Vagina (tissue), 2 donors: ENCODE results near the gene GJA10. TPM values are rescaled to one million over a fixed set of nuclear protein-coding genes. Genes with fewer than 3 reads are reported as not detected.
"Not testable (repeated sequence)": the region's sequence is repeated elsewhere in the genome, so short reads cannot be mapped to it uniquely, and the experiment has no call there.

Source experiments
- DNase-seq, 2 donors: peaks; one replicate each; pipeline ENCODE4 v3.0.0-alpha.2; 2017; ENCODE audit errors: extremely low spot score in 2 of 2
- H3K27ac ChIP-seq: fragments of 200-600 bp; sonication (generic); one replicate; pipeline ENCODE4 v1.5.1; 2019
- H3K27me3 ChIP-seq: fragments of 200-600 bp; sonication (generic); one replicate; pipeline ENCODE4 v1.5.1; 2019
- H3K36me3 ChIP-seq, 2 donors: fragments of 200-600 bp; sonication (generic); one replicate each; pipeline ENCODE4 v1.5.1; 2017 to 2019
- H3K4me1 ChIP-seq: fragments of 200-600 bp; sonication (generic); one replicate; pipeline ENCODE4 v1.5.1; 2019
- H3K4me3 ChIP-seq, 2 donors: fragments of 200-600 bp; sonication (generic); 1 replicate in 1 of 2; 2 replicates in 1 of 2; pipeline ENCODE4 v1.5.1; 2016 to 2019
- H3K9me3 ChIP-seq: fragments of 200-600 bp; sonication (generic); one replicate; pipeline ENCODE4 v1.5.1; 2019
- POLR2A ChIP-seq, 2 donors: fragments of 450-650 bp; IDR thresholded peaks; one replicate each; pipeline ENCODE4 v1.6.1; 2017; ENCODE audit warnings: antibody characterized with exemption in 2 of 2, mild to moderate bottlenecking in 2 of 2, moderate library complexity in 2 of 2
- POLR2AphosphoS5 ChIP-seq, 2 donors: sonication (generic); formaldehyde crosslinking; IDR thresholded peaks; one replicate each; pipeline ENCODE4 v1.9.0; 2017; ENCODE audit warnings: antibody characterized with exemption in 2 of 2, mild to moderate bottlenecking in 2 of 2, low read depth in 1 of 2; ENCODE audit not compliant: insufficient read depth in 1 of 2
- intact Hi-C: fragments of 100-400 bp; cut with DNase I; formaldehyde crosslinking; loops from one replicate; pipeline ENCODE4 v1.15.1; 2023
- total RNA-seq: library from RNA; depleted of rRNA; stranded (reverse); fragments of >200 nt; gene quantifications from one replicate; pipeline ENCODE4 v1.2.3, GENCODE V29; 2016
- TF ChIP-seq, protein P1 (sequence below), 3 experiments: fragments of 450-650 bp in 2 of 3; fragments of 200-600 bp in 1 of 3; sonication (generic) in 1 of 3; IDR thresholded peaks; one replicate each; pipeline ENCODE4 v1.5.1; 2017 to 2019; ENCODE audit warnings: antibody characterized with exemption in 3 of 3, mild to moderate bottlenecking in 2 of 3, moderate library complexity in 2 of 3

The GJA10 gene
- total RNA-seq, 1 donor from 2014 or later = not detected

- no peak for DNase-seq
- Histone ChIP-seq H3K4me1 (no peaks in the 10 kb centered on the region), H3K4me3 (no peak overlapping the region), H3K36me3 (no peaks in the 10 kb centered on the region), H3K9me3 (no peaks in the 10 kb centered on the region), H3K27ac (no peak overlapping the region), H3K27me3 (no peaks in the 10 kb centered on the region)
- intact Hi-C loops = no loop called here
- no peak for TF ChIP-seq POLR2A (IDR thresholded peaks at IDR 0.05)
Measured at GRCh38 chr6:89895276-89895874, 1.1 kb downstream of the GJA10 start.

- H3K27me3 ChIP-seq, intact Hi-C loops, H3K4me1 ChIP-seq, DNase-seq, H3K9me3 ChIP-seq, H3K4me3 ChIP-seq, H3K36me3 ChIP-seq, H3K27ac ChIP-seq: not testable (repeated sequence)
Measured at GRCh38 chr6:89910001-89910901, 16.0 kb downstream of the GJA10 start.

GRCh38 chr6:89910902-89911240, 16.6 kb downstream of the GJA10 start:
- no peaks in the 10 kb centered on the region for H3K36me3 ChIP-seq
- DNase-seq = no peak
- no peaks in the 10 kb centered on the region for H3K4me1 ChIP-seq
- H3K4me3 ChIP-seq = no peak overlapping the region
- no peaks in the 10 kb centered on the region for H3K9me3 ChIP-seq
- no peak overlapping the region for H3K27ac ChIP-seq
- H3K27me3 ChIP-seq = no peaks in the 10 kb centered on the region
- TF ChIP-seq, protein P1, sequence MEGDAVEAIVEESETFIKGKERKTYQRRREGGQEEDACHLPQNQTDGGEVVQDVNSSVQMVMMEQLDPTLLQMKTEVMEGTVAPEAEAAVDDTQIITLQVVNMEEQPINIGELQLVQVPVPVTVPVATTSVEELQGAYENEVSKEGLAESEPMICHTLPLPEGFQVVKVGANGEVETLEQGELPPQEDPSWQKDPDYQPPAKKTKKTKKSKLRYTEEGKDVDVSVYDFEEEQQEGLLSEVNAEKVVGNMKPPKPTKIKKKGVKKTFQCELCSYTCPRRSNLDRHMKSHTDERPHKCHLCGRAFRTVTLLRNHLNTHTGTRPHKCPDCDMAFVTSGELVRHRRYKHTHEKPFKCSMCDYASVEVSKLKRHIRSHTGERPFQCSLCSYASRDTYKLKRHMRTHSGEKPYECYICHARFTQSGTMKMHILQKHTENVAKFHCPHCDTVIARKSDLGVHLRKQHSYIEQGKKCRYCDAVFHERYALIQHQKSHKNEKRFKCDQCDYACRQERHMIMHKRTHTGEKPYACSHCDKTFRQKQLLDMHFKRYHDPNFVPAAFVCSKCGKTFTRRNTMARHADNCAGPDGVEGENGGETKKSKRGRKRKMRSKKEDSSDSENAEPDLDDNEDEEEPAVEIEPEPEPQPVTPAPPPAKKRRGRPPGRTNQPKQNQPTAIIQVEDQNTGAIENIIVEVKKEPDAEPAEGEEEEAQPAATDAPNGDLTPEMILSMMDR (IDR thresholded peaks at IDR 0.05) = no peak
- no peak for TF ChIP-seq POLR2AphosphoS5 (IDR thresholded peaks at IDR 0.05; ENCODE audit: insufficient read depth in 1 of 2, low read depth in 1 of 2)
- TF ChIP-seq POLR2A (IDR thresholded peaks at IDR 0.05) = no peak
- intact Hi-C loops = no loop called here

DNA sequence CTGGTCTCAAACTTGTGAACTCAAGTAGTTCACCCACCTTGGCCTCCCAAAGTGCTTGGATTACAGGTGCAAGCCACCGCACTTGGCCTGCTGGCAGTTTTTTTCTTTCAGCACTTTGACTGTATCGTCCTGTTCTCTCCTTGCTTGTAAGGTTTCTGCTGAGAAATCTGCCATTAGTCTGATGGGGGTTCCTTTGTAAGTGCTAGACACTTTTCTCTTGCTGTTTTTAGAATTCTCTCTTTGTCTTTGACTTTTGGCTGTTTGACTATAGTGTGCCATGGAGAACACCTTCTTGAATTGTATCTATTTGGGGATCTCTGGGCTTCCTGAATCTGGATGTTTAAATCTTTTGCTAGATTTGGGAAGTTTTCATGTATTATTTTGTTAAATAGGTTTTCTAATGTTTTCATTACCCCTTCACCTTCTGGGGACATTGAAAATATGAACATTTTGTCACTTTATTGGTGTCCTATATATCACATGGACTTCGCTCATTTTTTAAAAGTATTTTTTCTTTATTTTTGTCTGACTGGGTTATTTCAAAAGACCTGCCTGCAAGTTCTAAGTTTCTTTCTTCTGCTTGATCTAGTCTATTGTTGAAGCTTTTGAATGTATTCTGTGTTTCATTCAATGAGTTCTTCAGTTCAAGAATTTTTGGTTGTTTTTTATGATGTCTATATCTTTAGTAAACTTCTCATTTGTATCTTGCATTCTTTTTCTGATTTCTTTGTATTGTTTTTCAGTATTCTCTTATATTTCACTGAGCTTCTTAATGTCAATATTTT, 22.1 kb downstream of the GJA10 start:
- Histone ChIP-seq H3K36me3 (no peaks in the 10 kb centered on the region), H3K4me3 (no peak overlapping the region), H3K4me1 (no peaks in the 10 kb centered on the region), H3K9me3 (no peaks in the 10 kb centered on the region), H3K27ac (no peak overlapping the region), H3K27me3 (no peaks in the 10 kb centered on the region)
- DNase-seq = no peak
- intact Hi-C loops = no loop called here
- TF ChIP-seq POLR2A (IDR thresholded peaks at IDR 0.05) (no peak), POLR2AphosphoS5 (IDR thresholded peaks at IDR 0.05; ENCODE audit: insufficient read depth in 1 of 2, low read depth in 1 of 2) (no peak)
- TF ChIP-seq, protein P1 (IDR thresholded peaks at IDR 0.05) = no peak

- H3K9me3 ChIP-seq = no peaks in the 10 kb centered on the region
- H3K27ac ChIP-seq = no peak overlapping the region
- H3K27me3 ChIP-seq = no peaks in the 10 kb centered on the region
- intact Hi-C loops = no loop called here
- H3K4me1 ChIP-seq = no peaks in the 10 kb centered on the region
- H3K36me3 ChIP-seq = no peaks in the 10 kb centered on the region
- no peak overlapping the region for H3K4me3 ChIP-seq
- TF ChIP-seq POLR2AphosphoS5 (IDR thresholded peaks at IDR 0.05; ENCODE audit: insufficient read depth in 1 of 2, low read depth in 1 of 2) = no peak
- no peak for DNase-seq
Measured at GRCh38 chr6:89917216-89917615, 22.9 kb downstream of the GJA10 start.

DNA sequence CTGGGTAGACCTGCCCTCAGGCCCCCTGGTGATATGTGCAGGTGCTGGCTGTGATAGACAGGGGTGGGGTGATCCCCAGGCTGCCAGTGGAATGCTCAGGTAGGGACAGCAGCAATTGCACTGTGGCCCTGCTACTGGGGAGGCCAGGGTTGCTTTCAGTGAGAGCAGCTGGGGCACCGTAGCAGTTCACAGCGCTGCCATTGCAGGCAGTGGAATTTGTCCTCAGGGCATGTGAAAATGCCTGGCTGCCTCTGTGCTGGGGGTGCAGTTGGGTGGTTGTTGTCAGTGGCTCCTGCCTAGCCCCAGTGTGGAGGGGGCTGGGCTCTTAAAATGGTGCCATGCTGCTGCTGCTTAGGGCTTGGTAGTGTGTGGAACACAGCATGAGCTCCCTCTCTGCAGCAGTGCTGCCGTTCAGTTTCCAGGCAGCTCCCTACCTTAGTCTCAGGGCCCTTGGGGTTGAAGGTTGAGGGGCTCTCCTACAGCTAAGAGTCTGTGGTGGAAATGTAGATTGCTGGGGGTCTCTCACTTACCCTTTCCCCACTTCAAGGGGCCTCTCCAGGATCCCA, 23.6 kb downstream of the GJA10 start:
- Histone ChIP-seq H3K4me1 (no peaks in the 10 kb centered on the region), H3K27me3 (no peaks in the 10 kb centered on the region), H3K36me3 (no peaks in the 10 kb centered on the region), H3K9me3 (no peaks in the 10 kb centered on the region), H3K4me3 (no peak overlapping the region), H3K27ac (no peak overlapping the region)
- TF ChIP-seq, protein P1 (IDR thresholded peaks at IDR 0.05) = no peak
- TF ChIP-seq POLR2AphosphoS5 (IDR thresholded peaks at IDR 0.05; ENCODE audit: insufficient read depth in 1 of 2, low read depth in 1 of 2) (no peak), POLR2A (IDR thresholded peaks at IDR 0.05) (no peak)
- no peak for DNase-seq
- intact Hi-C loops = no loop called here
